HEK293 (cell line): ENCODE data around the gene ADI1.

ENCODE experiments used
- CTCF ChIA-PET: fragments of 350-600 bp; formaldehyde crosslinking; extraction: SDS; loops from one replicate; lab custom pipeline; 2021; ENCODE audit warnings: antibody characterized with exemption; lab: Yijun Ruan, JAX
- POLR2A ChIA-PET: fragments of 300-600 bp; formaldehyde crosslinking; extraction: SDS; loops from one replicate; lab custom pipeline; 2020; ENCODE audit warnings: antibody characterized with exemption, inconsistent platforms; lab: Yijun Ruan, JAX
- H3K27ac ChIP-seq: fragments of 200-500 bp; sonication (Bioruptor generic); 2 replicates; pipeline ENCODE4 v1.5.1; 2014; ENCODE audit warnings: low read depth, low read length, control low read depth, inconsistent platforms; ENCODE audit errors: extremely low read depth
- H3K36me3 ChIP-seq, 2 experiments: fragments of 200-500 bp in 1 of 2; sonication (Bioruptor generic) in 1 of 2; 1 replicate in 1 of 2; 2 replicates in 1 of 2; pipeline ENCODE4 v1.5.1; 2014 to 2017; ENCODE audit warnings: inconsistent platforms in 2 of 2, low read length in 2 of 2; ENCODE audit not compliant: control insufficient read depth in 2 of 2, insufficient read depth in 1 of 2
- H3K4me1 ChIP-seq: fragments of 200-500 bp; sonication (Bioruptor generic); 2 replicates; pipeline ENCODE4 v1.5.1; 2014; ENCODE audit warnings: mild to moderate bottlenecking, low read length, inconsistent platforms; ENCODE audit not compliant: control insufficient read depth, insufficient read depth
- H3K4me3 ChIP-seq: 2 replicates; pipeline ENCODE4 v1.5.1; 2011; ENCODE audit warnings: low read depth, mild to moderate bottlenecking, control low read depth, low read length, moderate library complexity
- H3K9me3 ChIP-seq: fragments of 200-500 bp; sonication (Bioruptor generic); 2 replicates; pipeline ENCODE4 v1.5.1; 2014; ENCODE audit warnings: low read depth, low read length, inconsistent platforms; ENCODE audit not compliant: control insufficient read depth, insufficient read depth
- GLI4 ChIP-seq: fragments of 450-650 bp; formaldehyde crosslinking; IDR thresholded peaks from 2 replicates; pipeline ENCODE4 v1.5.1; 2016; ENCODE audit warnings: missing biosample characterization, missing genetic modification characterization
- HOXA7 ChIP-seq: sonication (generic); formaldehyde crosslinking; IDR thresholded peaks from 2 replicates; pipeline ENCODE4 v1.8.1; 2022; ENCODE audit warnings: missing genetic modification reagents, borderline replicate concordance
- HOXC10 ChIP-seq: sonication (generic); formaldehyde crosslinking; IDR thresholded peaks from 2 replicates; pipeline ENCODE4 v1.8.1; 2023; ENCODE audit warnings: mild to moderate bottlenecking, missing genetic modification reagents
- KLF1 ChIP-seq: fragments of 450-650 bp; formaldehyde crosslinking; IDR thresholded peaks from 2 replicates; pipeline ENCODE4 v1.5.1; 2016; ENCODE audit warnings: missing biosample characterization, missing genetic modification characterization
- KLF10 ChIP-seq: fragments of 450-650 bp; IDR thresholded peaks from 2 replicates; pipeline ENCODE4 v1.5.1; 2018; ENCODE audit warnings: missing biosample characterization, mild to moderate bottlenecking, missing genetic modification characterization
- KLF8 ChIP-seq: fragments of 450-650 bp; formaldehyde crosslinking; IDR thresholded peaks from 2 replicates; pipeline ENCODE4 v1.5.1; 2016; ENCODE audit warnings: missing biosample characterization, missing genetic modification characterization
- MYNN ChIP-seq: fragments of 450-650 bp; formaldehyde crosslinking; IDR thresholded peaks from 2 replicates; pipeline ENCODE4 v1.5.1; 2016; ENCODE audit warnings: missing biosample characterization, missing genetic modification characterization, borderline replicate concordance
- TCF7L2 ChIP-seq: IDR thresholded peaks from 2 replicates; pipeline ENCODE4 v1.6.1; 2011; ENCODE audit warnings: low read depth, mild to moderate bottlenecking, inconsistent platforms, low read length, moderate library complexity, borderline replicate concordance
- ZEB2 ChIP-seq: fragments of 450-650 bp; formaldehyde crosslinking; IDR thresholded peaks from 2 replicates; pipeline ENCODE4 v1.5.1; 2016; ENCODE audit warnings: missing biosample characterization, missing genetic modification characterization
- ZFHX2 ChIP-seq: fragments of 450-650 bp; formaldehyde crosslinking; conservative IDR thresholded peaks from 2 replicates; pipeline ENCODE4 v1.5.1; 2016; ENCODE audit warnings: missing biosample characterization, missing genetic modification characterization
- ZNF132 ChIP-seq: fragments of 450-650 bp; formaldehyde crosslinking; IDR thresholded peaks from 2 replicates; pipeline ENCODE4 v1.5.1; 2017; ENCODE audit warnings: missing biosample characterization, missing genetic modification characterization, borderline replicate concordance
- ZNF221 ChIP-seq: fragments of 450-650 bp; formaldehyde crosslinking; IDR thresholded peaks from 2 replicates; pipeline ENCODE4 v1.5.1; 2017; ENCODE audit warnings: missing biosample characterization, missing genetic modification characterization, borderline replicate concordance
- ZNF223 ChIP-seq: fragments of 450-650 bp; formaldehyde crosslinking; IDR thresholded peaks from 2 replicates; pipeline ENCODE4 v1.5.1; 2016; ENCODE audit warnings: missing biosample characterization, missing genetic modification characterization
- ZNF23 ChIP-seq: fragments of 450-650 bp; formaldehyde crosslinking; IDR thresholded peaks from 2 replicates; pipeline ENCODE4 v1.5.1; 2016; ENCODE audit warnings: missing biosample characterization, missing genetic modification characterization, borderline replicate concordance
- ZNF239 ChIP-seq: fragments of 450-650 bp; formaldehyde crosslinking; IDR thresholded peaks from 2 replicates; pipeline ENCODE4 v1.5.1; 2016; ENCODE audit warnings: missing biosample characterization, missing genetic modification characterization
- ZNF266 ChIP-seq: fragments of 450-650 bp; formaldehyde crosslinking; IDR thresholded peaks from 2 replicates; pipeline ENCODE4 v1.5.1; 2016; ENCODE audit warnings: missing biosample characterization, missing genetic modification characterization, low read depth
- ZNF324 ChIP-seq: fragments of 450-650 bp; formaldehyde crosslinking; IDR thresholded peaks from 2 replicates; pipeline ENCODE4 v1.5.1; 2016; ENCODE audit warnings: missing biosample characterization, missing genetic modification characterization
- ZNF350 ChIP-seq: fragments of 450-650 bp; formaldehyde crosslinking; IDR thresholded peaks from 2 replicates; pipeline ENCODE4 v1.5.0; 2017; ENCODE audit warnings: missing biosample characterization, mild to moderate bottlenecking, missing genetic modification characterization
- ZNF394 ChIP-seq: fragments of 450-650 bp; formaldehyde crosslinking; IDR thresholded peaks from 2 replicates; pipeline ENCODE4 v1.5.1; 2016; ENCODE audit warnings: missing biosample characterization, missing genetic modification characterization, mild to moderate bottlenecking, moderate library complexity, borderline replicate concordance
- ZNF48 ChIP-seq: fragments of 450-650 bp; formaldehyde crosslinking; IDR thresholded peaks from 2 replicates; pipeline ENCODE4 v1.5.1; 2016; ENCODE audit warnings: missing biosample characterization, missing genetic modification characterization
- ZNF488 ChIP-seq: fragments of 450-650 bp; formaldehyde crosslinking; IDR thresholded peaks from 2 replicates; pipeline ENCODE4 v1.5.1; 2016; ENCODE audit warnings: missing biosample characterization, missing genetic modification characterization
- ZNF624 ChIP-seq: fragments of 450-650 bp; formaldehyde crosslinking; IDR thresholded peaks from 2 replicates; pipeline ENCODE4 v1.5.1; 2017; ENCODE audit warnings: missing biosample characterization, missing genetic modification characterization
- ZNF629 ChIP-seq: fragments of 450-650 bp; formaldehyde crosslinking; IDR thresholded peaks from 2 replicates; pipeline ENCODE4 v1.5.1; 2017; ENCODE audit warnings: missing biosample characterization, missing genetic modification characterization
- ZNF670 ChIP-seq: fragments of 450-650 bp; formaldehyde crosslinking; IDR thresholded peaks from 2 replicates; pipeline ENCODE4 v1.5.1; 2016; ENCODE audit warnings: missing biosample characterization, missing genetic modification characterization, low read depth
- ZNF692 ChIP-seq: fragments of 450-650 bp; formaldehyde crosslinking; IDR thresholded peaks from 2 replicates; pipeline ENCODE4 v1.5.1; 2016; ENCODE audit warnings: missing biosample characterization, missing genetic modification characterization
- ZNF747 ChIP-seq: fragments of 450-650 bp; formaldehyde crosslinking; IDR thresholded peaks from 2 replicates; pipeline ENCODE4 v1.5.1; 2016; ENCODE audit warnings: missing biosample characterization, missing genetic modification characterization
- ZNF768 ChIP-seq: fragments of 450-650 bp; formaldehyde crosslinking; IDR thresholded peaks from 2 replicates; pipeline ENCODE4 v1.5.1; 2018; ENCODE audit warnings: missing biosample characterization, mild to moderate bottlenecking, missing genetic modification characterization
- ZNF792 ChIP-seq: fragments of 450-650 bp; formaldehyde crosslinking; IDR thresholded peaks from 2 replicates; pipeline ENCODE4 v1.5.1; 2016; ENCODE audit warnings: missing biosample characterization, missing genetic modification characterization
- ZNF843 ChIP-seq: fragments of 450-650 bp; formaldehyde crosslinking; IDR thresholded peaks from 2 replicates; pipeline ENCODE4 v1.5.1; 2016; ENCODE audit warnings: missing biosample characterization, missing genetic modification characterization
- ZSCAN23 ChIP-seq: fragments of 450-650 bp; formaldehyde crosslinking; IDR thresholded peaks from 2 replicates; pipeline ENCODE4 v1.5.1; 2016; ENCODE audit warnings: missing biosample characterization, missing genetic modification characterization
- ZSCAN30 ChIP-seq: fragments of 450-650 bp; IDR thresholded peaks from 2 replicates; pipeline ENCODE4 v1.5.1; 2018; ENCODE audit warnings: missing biosample characterization, mild to moderate bottlenecking, missing genetic modification characterization, moderate library complexity

ADI1 gene

GRCh38 chr2:3472966-3473365, 46.4 kb downstream of the ADI1 start:
- TF ChIP-seq ZSCAN23 (tag by site-specific recombination): no peak
- TF ChIP-seq ZNF23 (tag by site-specific recombination): no peak
- TF ChIP-seq KLF8 (tag by site-specific recombination): no peak
- no peak for TF ChIP-seq ZNF132 (tag by site-specific recombination)
- no peak for TF ChIP-seq HOXA7
- no peak for TF ChIP-seq ZNF670 (tag by site-specific recombination)
- TF ChIP-seq ZNF350 (tag by site-specific recombination): no peak
- no peak for TF ChIP-seq TCF7L2
- no peak for TF ChIP-seq KLF10 (tag by site-specific recombination)
- TF ChIP-seq ZNF692 (tag by site-specific recombination): no peak
- TF ChIP-seq ZNF266 (tag by site-specific recombination): no peak
- no peak for TF ChIP-seq GLI4
- TF ChIP-seq ZNF624: no peak
- TF ChIP-seq ZNF221: no peak
- TF ChIP-seq ZNF48 (tag by site-specific recombination): no peak
- TF ChIP-seq ZNF223 (tag by site-specific recombination): no peak
- no peak for TF ChIP-seq ZNF768
- no peak for TF ChIP-seq ZSCAN30
- no peak for TF ChIP-seq ZFHX2 (tag by site-specific recombination)
- TF ChIP-seq ZNF239 (tag by site-specific recombination): no peak
- ChIA-PET POLR2A (no interaction called here), CTCF (interaction anchor here (0.6 to 0.7 kb wide), 2 partner anchors 49 to 246 kb away, joined by 3 read pairs; no protein-coding TSS in a partner anchor)
- H3K4me1 ChIP-seq: no peaks in the 10 kb centered on the region
- H3K4me3 ChIP-seq: no peak overlapping the region
- peaks cover 0 to 56% of the 10 kb centered on the region in 2 experiments for H3K36me3 ChIP-seq
- H3K27ac ChIP-seq: no peak overlapping the region
- H3K9me3 ChIP-seq: no peaks in the 10 kb centered on the region

GRCh38 chr2:3472296-3472695, 47.0 kb downstream of the ADI1 start:
- ChIA-PET CTCF (interaction anchor here (0.6 to 0.7 kb wide), 2 partner anchors 245 to 1583 kb away, joined by 3 read pairs; no protein-coding TSS in a partner anchor), POLR2A (no interaction called here)
- Histone ChIP-seq H3K4me3 (no peak overlapping the region), H3K4me1 (no peaks in the 10 kb centered on the region), H3K36me3 (peaks cover 0 to 61% of the 10 kb centered on the region in 2 experiments), H3K9me3 (no peaks in the 10 kb centered on the region), H3K27ac (no peak overlapping the region)
- TF ChIP-seq ZNF747 (tag by site-specific recombination) (no peak), ZNF768 (no peak), ZNF629 (no peak), ZNF488 (no peak), ZEB2 (tag by site-specific recombination) (no peak), KLF1 (no peak), ZNF324 (tag by site-specific recombination) (no peak), MYNN (no peak), ZNF394 (tag by site-specific recombination) (no peak), ZNF350 (tag by site-specific recombination) (no peak), HOXC10 (CRISPR knock-in tag) (no peak), ZNF843 (no peak), ZNF792 (no peak)
